CD14-positive monocyte (primary cell): ENCODE measurements around the gene IRF2BP2. TPM values are rescaled to one million over a fixed set of nuclear protein-coding genes. Genes with fewer than 3 reads are reported as not detected.

Experiments used
- DNase-seq, 3 donors: peaks; one replicate each; pipeline ENCODE4 v3.0.0-alpha.2; 2011 to 2022
- H2AFZ ChIP-seq: 2 replicates; pipeline ENCODE4 v1.6.0; 2012; ENCODE audit warnings: mild to moderate bottlenecking, low read depth, low read length, inconsistent platforms; ENCODE audit not compliant: insufficient read depth, poor library complexity, severe bottlenecking
- H3K27ac ChIP-seq, 2 donors: 1 replicate in 1 of 2; 2 replicates in 1 of 2; pipeline ENCODE4 v1.5.1; 2012 to 2013; ENCODE audit warnings: low read length in 2 of 2, control low read depth in 1 of 2, inconsistent platforms in 1 of 2, low read depth in 1 of 2, mild to moderate bottlenecking in 1 of 2
- H3K27me3 ChIP-seq, 2 donors: one replicate each; pipeline versions ENCODE4 v1.6.0 to v1.6.1; 2011 to 2013; ENCODE audit warnings: low read length in 2 of 2; ENCODE audit not compliant: control insufficient read depth in 2 of 2, insufficient read depth in 2 of 2
- H3K36me3 ChIP-seq, 2 donors: replicated peaks in 1 of 2; 1 replicate in 1 of 2; 2 replicates in 1 of 2; pipeline versions ENCODE4 v1.5.1 to v1.6.1; 2012 to 2013; ENCODE audit warnings: low read length in 2 of 2, control low read depth in 1 of 2, inconsistent platforms in 1 of 2, mild to moderate bottlenecking in 1 of 2; ENCODE audit not compliant: insufficient read depth in 2 of 2, control insufficient read depth in 1 of 2
- H3K4me1 ChIP-seq, 2 donors: 1 replicate in 1 of 2; 2 replicates in 1 of 2; pipeline versions ENCODE4 v1.5.1 to v1.6.1; 2012 to 2013; ENCODE audit warnings: low read length in 2 of 2, control low read depth in 1 of 2, inconsistent platforms in 1 of 2, mild to moderate bottlenecking in 1 of 2, moderate library complexity in 1 of 2; ENCODE audit not compliant: insufficient read depth in 2 of 2, control insufficient read depth in 1 of 2
- H3K4me2 ChIP-seq: replicated peaks from 2 replicates; pipeline ENCODE3; 2012; ENCODE audit warnings: low read length, moderate library complexity, mild to moderate bottlenecking; ENCODE audit not compliant: poor library complexity, severe bottlenecking; ENCODE audit errors: extremely low read depth
- H3K4me3 ChIP-seq, 3 experiments: fragments of 200-600 bp in 1 of 3; sonication (generic) in 1 of 3; replicated peaks in 1 of 3; 1 replicate in 2 of 3; 2 replicates in 1 of 3; pipeline ENCODE4 v1.5.1; 2011 to 2013; ENCODE audit warnings: low read length in 3 of 3, mild to moderate bottlenecking in 3 of 3, control low read depth in 2 of 3, low read depth in 2 of 3, inconsistent platforms in 1 of 3, moderate library complexity in 1 of 3
- H3K79me2 ChIP-seq: 2 replicates; pipeline ENCODE4 v1.6.0; 2012; ENCODE audit warnings: mild to moderate bottlenecking, control low read depth, inconsistent platforms, low read length, moderate library complexity; ENCODE audit not compliant: insufficient read depth
- H3K9ac ChIP-seq: 2 replicates; pipeline ENCODE4 v1.6.0; 2017; ENCODE audit warnings: low read length, mild to moderate bottlenecking; ENCODE audit not compliant: insufficient read depth, poor library complexity, severe bottlenecking
- H3K9me3 ChIP-seq, 2 donors: replicated peaks in 1 of 2; 1 replicate in 1 of 2; 2 replicates in 1 of 2; pipeline versions ENCODE4 v1.5.1 to v1.6.1; 2012 to 2013; ENCODE audit warnings: low read length in 2 of 2, control low read depth in 1 of 2; ENCODE audit not compliant: control insufficient read depth in 1 of 2, insufficient read depth in 1 of 2
- H4K20me1 ChIP-seq: 2 replicates; pipeline ENCODE4 v1.6.0; 2012; ENCODE audit warnings: mild to moderate bottlenecking, low read length, control low read depth, moderate library complexity; ENCODE audit not compliant: insufficient read depth
- H3K27ac Mint-ChIP-seq, 7 donors: one replicate each; pipeline ENCODE4 v1.8.0; 2020; ENCODE audit warnings: mild to moderate bottlenecking in 7 of 7, mixed read lengths in 7 of 7, moderate library complexity in 6 of 7, inconsistent platforms in 2 of 7
- H3K27me3 Mint-ChIP-seq, 3 donors: one replicate each; pipeline ENCODE4 v1.8.0; 2021 to 2022; ENCODE audit warnings: low read depth in 3 of 3, mild to moderate bottlenecking in 3 of 3, mixed read lengths in 3 of 3, moderate library complexity in 3 of 3, inconsistent platforms in 1 of 3
- H3K36me3 Mint-ChIP-seq, 2 donors: one replicate each; pipeline ENCODE4 v1.8.0; 2020; ENCODE audit warnings: mixed read lengths in 2 of 2, inconsistent platforms in 1 of 2, mild to moderate bottlenecking in 1 of 2
- H3K4me1 Mint-ChIP-seq: one replicate; pipeline ENCODE4 v1.8.0; 2020; ENCODE audit warnings: mild to moderate bottlenecking, mixed read lengths
- H3K4me3 Mint-ChIP-seq, 2 donors: one replicate each; pipeline ENCODE4 v1.8.0; 2020; ENCODE audit warnings: mild to moderate bottlenecking in 2 of 2, mixed read lengths in 2 of 2, moderate library complexity in 1 of 2
- H3K9me3 Mint-ChIP-seq, 7 donors: one replicate each; pipeline ENCODE4 v1.8.0; 2020 to 2022; ENCODE audit warnings: mixed read lengths in 7 of 7, mild to moderate bottlenecking in 6 of 7, moderate library complexity in 6 of 7, inconsistent platforms in 2 of 7
- CTCF ChIP-seq: fragments of 200-600 bp; IDR thresholded peaks from one replicate; pipeline ENCODE4 v1.8.0; 2022; ENCODE audit warnings: antibody characterized with exemption, mild to moderate bottlenecking
- WGBS: methylation state at CpG from one replicate; pipeline ENCODE4 v1.1.5; 2013; ENCODE audit warnings: missing lambda C conversion rate; ENCODE audit not compliant: insufficient coverage; 5-methylcytosine and 5-hydroxymethylcytosine counted together
- intact Hi-C, 2 donors: fragments of 100-400 bp; cut with micrococcal nuclease; formaldehyde crosslinking; loops; one replicate each; pipeline versions ENCODE4 v1.15.0 to v1.15.1; 2023
- polyA plus RNA-seq, 3 donors: library from polyadenylated mRNA; depleted of rRNA in 1 of 3; unstranded in 2 of 3; stranded (reverse) in 1 of 3; fragments of 300-500 nt in 2 of 3; fragments of >200 nt in 1 of 3; fragmentation: Illumina TruSeq in 2 of 3; gene quantifications; 1 replicate in 2 of 3; 2 replicates in 1 of 3; pipeline ENCODE4 v1.2.3, GENCODE V29; 2012 to 2021

IRF2BP2 gene
- polyA plus RNA-seq, 3 donors: 22.4 to 656 (median 22.6) TPM

GRCh38 chr1:234645964-234646363, 36.0 kb upstream of the IRF2BP2 start:
- Histone ChIP-seq H3K4me1 (peaks cover 20 to 22% of the 10 kb centered on the region in 2 donors), H3K9ac (no peak overlapping the region), H3K4me2 (peak overlapping the region; percentile 59), H3K9me3 (no peaks in the 10 kb centered on the region), H3K4me3 (peak overlapping the region in 1 of 3 experiments; percentile 40), H3K27me3 (no peaks in the 10 kb centered on the region), H4K20me1 (no peaks in the 10 kb centered on the region), H2AFZ (no peak overlapping the region), H3K27ac (peak overlapping the region in 1 of 2 donors; percentile 84), H3K36me3 (no peaks in the 10 kb centered on the region), H3K79me2 (no peaks in the 10 kb centered on the region)
- H3K4me1 Mint-ChIP-seq: peaks cover 24% of the 10 kb centered on the region
- peak; percentile 56 to 95 (median 80) for DNase-seq
- intact Hi-C loops: no loop called here
- peaks cover 4 to 6% (median 4%) of the 10 kb centered on the region in 7 donors for H3K9me3 Mint-ChIP-seq
- no peaks in the 10 kb centered on the region for H3K27me3 Mint-ChIP-seq
- 57% methylated on average over 2 of the region's 2 CpGs for WGBS
- no peak overlapping the region for H3K4me3 Mint-ChIP-seq
- H3K27ac Mint-ChIP-seq: peak overlapping the region; percentile 90 to 96 (median 93)
- H3K36me3 Mint-ChIP-seq: peaks cover 0 to 3% of the 10 kb centered on the region in 2 donors
- TF ChIP-seq CTCF: no peak

DNA sequence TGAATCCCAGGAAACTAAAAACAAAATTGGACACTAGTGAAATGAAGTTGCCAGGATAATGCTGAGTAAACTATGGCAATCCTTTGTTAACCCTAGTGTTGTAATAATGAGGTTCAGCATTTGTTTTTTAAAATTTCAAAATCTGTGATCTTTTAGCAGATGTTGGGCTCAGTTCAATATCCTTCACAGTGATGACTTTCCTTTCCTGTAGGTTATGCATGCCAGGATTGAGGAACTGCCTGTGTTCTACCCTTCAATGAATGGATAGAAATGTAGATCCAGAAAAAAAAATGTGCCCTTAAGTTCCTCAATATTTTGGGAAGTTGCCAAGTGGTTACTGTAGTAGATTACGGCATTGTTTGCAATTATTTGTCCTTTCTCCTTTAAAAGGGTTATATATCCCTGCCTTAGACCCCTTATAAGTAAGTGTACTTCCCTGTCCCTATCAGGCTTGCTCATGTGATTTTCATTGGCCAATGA, 35.5 kb upstream of the IRF2BP2 start:
- no peaks in the 10 kb centered on the region for H3K79me2 ChIP-seq
- H3K36me3 ChIP-seq: no peaks in the 10 kb centered on the region
- peak overlapping the region; percentile 59 for H3K4me2 ChIP-seq
- H3K27ac Mint-ChIP-seq: peak overlapping the region; percentile 90 to 96 (median 93)
- no peak overlapping the region for H2AFZ ChIP-seq
- peak; percentile 80 to 94 (median 92) for DNase-seq
- H3K4me3 ChIP-seq: peak overlapping the region in 1 of 3 experiments; percentile 40
- no peak for TF ChIP-seq CTCF
- no CpG with 5 or more reads among the region's 1 CpG for WGBS
- no peaks in the 10 kb centered on the region for H4K20me1 ChIP-seq
- intact Hi-C loops: no loop called here
- H3K27ac ChIP-seq: peak overlapping the region in 1 of 2 donors; percentile 84
- no peak overlapping the region for H3K4me3 Mint-ChIP-seq
- peaks cover 0 to 3% of the 10 kb centered on the region in 2 donors for H3K36me3 Mint-ChIP-seq
- no peaks in the 10 kb centered on the region for H3K27me3 ChIP-seq
- H3K9me3 Mint-ChIP-seq: peaks cover 4 to 6% (median 4%) of the 10 kb centered on the region in 7 donors
- H3K4me1 Mint-ChIP-seq: peaks cover 24% of the 10 kb centered on the region
- H3K4me1 ChIP-seq: peaks cover 20 to 22% of the 10 kb centered on the region in 2 donors
- H3K9me3 ChIP-seq: no peaks in the 10 kb centered on the region
- H3K9ac ChIP-seq: no peak overlapping the region
- no peaks in the 10 kb centered on the region for H3K27me3 Mint-ChIP-seq
